ENCODE results near the gene CROCC.

The CROCC gene

DNA sequence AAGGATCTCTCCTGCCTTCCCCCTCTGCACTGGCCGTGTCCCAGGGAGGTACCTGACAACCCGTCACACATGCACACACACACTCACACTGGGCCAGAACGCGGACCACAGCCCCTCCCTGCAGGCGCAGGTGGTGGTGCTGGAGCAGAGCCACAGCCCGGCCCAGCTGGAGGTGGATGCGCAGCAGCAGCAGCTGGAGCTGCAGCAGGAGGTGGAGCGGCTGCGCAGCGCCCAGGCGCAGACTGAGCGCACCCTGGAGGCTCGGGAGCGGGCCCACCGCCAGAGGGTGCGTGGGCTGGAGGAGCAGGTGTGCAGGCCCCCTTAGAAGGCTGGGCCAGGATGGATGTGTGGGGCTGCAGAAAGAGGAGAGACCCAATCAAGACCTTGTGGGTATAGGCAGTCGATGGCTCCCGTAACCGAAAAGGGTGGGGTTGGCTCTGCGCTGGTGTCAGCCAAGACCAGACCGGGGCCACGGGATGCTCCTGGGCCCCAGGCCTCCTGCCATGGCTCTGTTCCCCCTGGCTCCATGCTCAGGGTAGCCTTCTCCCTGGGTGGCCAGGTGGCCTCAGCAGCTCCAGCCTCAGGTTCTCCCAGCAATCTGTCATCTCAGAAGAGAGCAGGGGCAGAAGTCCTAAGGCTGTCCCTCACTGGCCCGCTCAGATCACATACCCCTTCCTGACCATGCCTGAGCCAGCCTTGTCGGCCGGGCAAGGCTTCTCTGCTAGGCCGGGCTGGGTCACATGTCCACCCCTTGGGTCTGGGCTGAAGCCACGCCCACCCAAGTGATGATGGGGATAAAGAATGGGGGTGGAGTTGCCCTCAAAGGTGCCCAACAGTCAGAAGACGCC is 49.8 kb downstream of the CROCC start:
- Mint-ChIP-seq H3K36me3 (ENCODE audit: low read depth) (peaks cover 10% of the 10 kb centered on the region), H3K4me1 (peaks cover 43% of the 10 kb centered on the region), H3K4me3 (no peak overlapping the region), H3K27ac (peak overlapping the region; percentile 94), H3K9me3 (no peaks in the 10 kb centered on the region), H3K27me3 (ENCODE audit: low read depth, poor library complexity) (no peaks in the 10 kb centered on the region)
- peak; percentile 45 for DNase-seq
- TF ChIP-seq, protein P1, sequence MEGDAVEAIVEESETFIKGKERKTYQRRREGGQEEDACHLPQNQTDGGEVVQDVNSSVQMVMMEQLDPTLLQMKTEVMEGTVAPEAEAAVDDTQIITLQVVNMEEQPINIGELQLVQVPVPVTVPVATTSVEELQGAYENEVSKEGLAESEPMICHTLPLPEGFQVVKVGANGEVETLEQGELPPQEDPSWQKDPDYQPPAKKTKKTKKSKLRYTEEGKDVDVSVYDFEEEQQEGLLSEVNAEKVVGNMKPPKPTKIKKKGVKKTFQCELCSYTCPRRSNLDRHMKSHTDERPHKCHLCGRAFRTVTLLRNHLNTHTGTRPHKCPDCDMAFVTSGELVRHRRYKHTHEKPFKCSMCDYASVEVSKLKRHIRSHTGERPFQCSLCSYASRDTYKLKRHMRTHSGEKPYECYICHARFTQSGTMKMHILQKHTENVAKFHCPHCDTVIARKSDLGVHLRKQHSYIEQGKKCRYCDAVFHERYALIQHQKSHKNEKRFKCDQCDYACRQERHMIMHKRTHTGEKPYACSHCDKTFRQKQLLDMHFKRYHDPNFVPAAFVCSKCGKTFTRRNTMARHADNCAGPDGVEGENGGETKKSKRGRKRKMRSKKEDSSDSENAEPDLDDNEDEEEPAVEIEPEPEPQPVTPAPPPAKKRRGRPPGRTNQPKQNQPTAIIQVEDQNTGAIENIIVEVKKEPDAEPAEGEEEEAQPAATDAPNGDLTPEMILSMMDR (IDR thresholded peaks at IDR 0.05) = no peak

DNA sequence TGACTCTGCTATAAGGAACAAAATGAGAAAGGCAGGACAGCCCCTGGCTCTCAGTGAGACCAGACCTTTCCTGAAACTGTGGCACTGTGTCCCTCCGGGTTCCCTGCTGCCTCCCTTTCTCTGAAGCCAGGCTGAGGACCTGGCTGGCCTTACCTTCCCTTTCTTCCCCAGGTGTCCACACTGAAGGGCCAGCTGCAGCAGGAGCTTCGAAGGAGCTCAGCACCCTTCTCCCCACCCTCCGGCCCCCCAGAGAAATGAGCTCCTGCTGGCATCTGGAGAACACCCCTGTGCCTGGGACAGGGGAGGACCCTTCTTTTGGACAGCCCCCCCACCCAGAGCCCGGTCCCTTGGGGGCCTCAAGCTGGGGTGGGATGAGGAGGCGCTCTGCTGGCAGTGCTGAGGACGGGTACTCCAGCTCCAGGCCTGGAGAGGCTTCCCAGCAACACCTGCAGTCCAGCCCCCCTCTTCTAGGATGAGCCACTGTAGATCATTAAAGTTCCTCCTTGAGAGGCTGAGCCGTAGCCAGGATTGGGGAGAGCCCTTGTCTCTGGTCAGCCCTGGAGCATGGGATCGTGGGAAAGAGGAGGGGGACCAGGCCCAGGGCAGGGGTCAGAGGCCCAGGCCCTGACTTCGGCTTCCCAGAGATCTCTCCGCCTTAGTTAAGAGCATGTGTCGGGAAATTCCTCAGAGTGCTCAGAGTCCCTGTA is 50.6 kb downstream of the CROCC start:
- Mint-ChIP-seq H3K36me3 (ENCODE audit: low read depth) (peaks cover 4% of the 10 kb centered on the region), H3K9me3 (no peaks in the 10 kb centered on the region), H3K27me3 (ENCODE audit: low read depth, poor library complexity) (no peaks in the 10 kb centered on the region), H3K4me3 (no peak overlapping the region), H3K27ac (peak overlapping the region; percentile 98), H3K4me1 (peaks cover 44% of the 10 kb centered on the region)
- peak; percentile 36 for DNase-seq
- TF ChIP-seq, protein P1 (IDR thresholded peaks at IDR 0.05) = no peak

DNA sequence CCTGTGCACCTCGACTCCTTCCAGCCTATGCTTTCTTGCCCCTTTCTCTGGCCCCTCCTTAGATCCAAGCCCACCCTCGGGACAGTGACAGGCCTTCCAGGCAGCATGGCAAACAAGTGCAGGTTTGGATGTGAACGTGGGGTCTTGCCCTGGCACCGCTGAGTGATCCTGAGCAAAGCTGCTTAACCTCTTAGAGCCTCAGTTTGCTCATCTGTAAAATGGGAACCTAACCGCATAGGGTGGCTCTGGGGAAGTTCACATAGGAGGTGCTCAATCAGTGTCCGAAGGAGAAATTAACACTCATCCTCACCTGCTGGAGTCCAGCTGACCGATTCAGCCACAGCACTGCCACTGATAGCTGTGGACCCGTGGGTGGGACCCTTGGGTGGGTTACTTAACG is 51.5 kb downstream of the CROCC start:
- Mint-ChIP-seq H3K4me1 (peaks cover 53% of the 10 kb centered on the region), H3K27me3 (ENCODE audit: low read depth, poor library complexity) (no peaks in the 10 kb centered on the region), H3K9me3 (no peaks in the 10 kb centered on the region), H3K36me3 (ENCODE audit: low read depth) (peaks cover 4% of the 10 kb centered on the region), H3K27ac (peak overlapping the region; percentile 85), H3K4me3 (no peak overlapping the region)
- DNase-seq = no peak
- TF ChIP-seq, protein P1 (IDR thresholded peaks at IDR 0.05) = no peak

DNA sequence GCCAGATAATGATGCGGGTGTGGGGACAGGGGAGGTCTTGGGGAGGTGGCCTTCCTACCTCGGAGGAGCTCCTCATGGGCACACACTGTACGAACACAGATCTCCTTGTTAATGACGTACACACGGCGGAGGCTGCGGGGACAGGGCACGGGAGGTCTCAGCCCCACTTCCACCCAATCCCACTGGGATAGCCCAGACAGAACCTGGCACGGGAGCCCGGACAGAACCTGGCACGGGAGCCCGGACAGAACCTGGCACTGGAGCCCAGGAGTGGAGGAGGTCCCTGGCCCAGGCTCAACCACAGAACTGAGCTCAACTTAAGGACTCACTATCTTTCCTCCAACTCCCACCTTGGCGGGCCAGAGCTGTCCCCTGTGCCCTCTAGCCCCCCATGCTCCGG is 53.5 kb downstream of the CROCC start:
- Mint-ChIP-seq H3K36me3 (ENCODE audit: low read depth) (peaks cover 4% of the 10 kb centered on the region), H3K27ac (peak overlapping the region; percentile 98), H3K27me3 (ENCODE audit: low read depth, poor library complexity) (no peaks in the 10 kb centered on the region), H3K4me3 (no peak overlapping the region), H3K4me1 (peaks cover 67% of the 10 kb centered on the region), H3K9me3 (no peaks in the 10 kb centered on the region)
- no peak for DNase-seq
- TF ChIP-seq, protein P1 (IDR thresholded peaks at IDR 0.05) = no peak

DNA sequence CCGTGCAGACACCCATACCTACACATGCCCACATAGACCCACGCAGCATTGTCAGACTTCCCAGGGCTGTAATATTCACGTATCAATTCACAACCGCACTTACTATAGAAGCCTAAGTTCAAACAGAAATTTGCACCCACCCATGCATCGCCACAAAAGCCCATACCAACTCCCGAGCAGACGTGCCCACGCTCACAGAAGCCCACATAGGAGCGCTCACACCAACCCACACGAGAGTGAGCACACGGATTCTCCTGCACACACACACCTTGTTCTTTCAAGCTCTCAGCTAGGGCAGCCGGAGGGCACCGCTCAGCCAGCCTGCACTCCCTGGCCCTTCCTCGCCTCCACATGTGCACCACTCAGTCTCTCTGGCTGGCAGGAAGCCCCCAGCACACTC is 54.1 kb downstream of the CROCC start:
- TF ChIP-seq, protein P1 (IDR thresholded peaks at IDR 0.05) = no peak
- H3K27me3 Mint-ChIP-seq (ENCODE audit: low read depth, poor library complexity) = peaks cover 2% of the 10 kb centered on the region
- DNase-seq = no peak
- H3K27ac Mint-ChIP-seq = peak overlapping the region; percentile 98
- peaks cover 4% of the 10 kb centered on the region for H3K36me3 Mint-ChIP-seq (ENCODE audit: low read depth)
- H3K4me3 Mint-ChIP-seq = no peak overlapping the region
- H3K4me1 Mint-ChIP-seq = peaks cover 66% of the 10 kb centered on the region
- no peaks in the 10 kb centered on the region for H3K9me3 Mint-ChIP-seq
